ENCODE data around the gene RNASE4.
A peak's percentile ranks its signal among the peaks of the same experiment; 100 is the strongest.
"Not testable (repeated sequence)": the region's sequence is repeated elsewhere in the genome, so short reads cannot be mapped to it uniquely, and the experiment has no call there.

The RNASE4 gene, protein sequence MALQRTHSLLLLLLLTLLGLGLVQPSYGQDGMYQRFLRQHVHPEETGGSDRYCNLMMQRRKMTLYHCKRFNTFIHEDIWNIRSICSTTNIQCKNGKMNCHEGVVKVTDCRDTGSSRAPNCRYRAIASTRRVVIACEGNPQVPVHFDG

DNA sequence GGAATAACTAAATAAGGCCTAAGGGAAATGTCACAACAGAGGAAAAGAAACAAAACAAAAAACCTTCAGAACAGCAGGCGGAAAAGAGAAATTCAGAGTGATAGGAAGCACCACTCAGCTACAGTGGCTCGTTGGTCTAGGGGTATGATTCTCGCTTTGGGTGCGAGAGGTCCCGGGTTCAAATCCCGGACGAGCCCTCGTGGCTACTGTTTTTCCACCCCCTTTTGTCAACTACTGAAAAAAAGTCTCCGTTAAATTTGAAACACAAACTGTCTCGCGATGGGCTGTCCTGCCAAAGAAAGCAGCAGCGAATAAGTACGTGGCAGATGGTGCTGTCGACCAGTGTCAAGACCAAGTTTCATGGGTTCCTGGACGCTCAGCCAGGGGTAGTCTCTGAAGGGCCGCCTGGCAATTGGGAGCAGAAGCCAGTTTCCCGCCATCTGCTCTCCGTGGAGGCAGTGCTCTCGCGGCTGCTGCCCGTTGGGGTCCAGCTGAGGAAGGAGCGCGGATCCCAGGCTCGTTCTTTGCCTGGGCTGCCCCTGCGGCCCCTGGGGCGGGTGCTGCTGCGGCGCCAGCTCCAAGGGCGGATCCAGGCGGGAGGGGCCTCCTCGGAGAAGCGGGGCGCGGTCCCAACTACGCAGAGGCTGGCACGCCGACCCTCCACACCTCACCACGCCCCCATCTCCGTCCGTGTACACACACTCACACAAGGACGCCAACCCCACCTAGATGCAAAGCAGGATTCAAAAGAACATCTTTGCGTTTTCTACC is at the start of gene RNASE4:
Gene RNASE4 (plus strand): TSS at position 670 of the 771 bp plus-strand sequence. CDS start 14,812 bp downstream, outside the sequence.
- Mint-ChIP-seq H3K27ac (no peak within 1 kb of the TSS), H3K36me3 (ENCODE audit: low read depth) (no peaks in the 10 kb centered on the region), H3K27me3 (ENCODE audit: low read depth) (peaks cover 4% of the 10 kb centered on the region), H3K4me3 (no peak within 1 kb of the TSS), H3K4me1 (ENCODE audit: low read depth) (peaks cover 31% of the 10 kb centered on the region), H3K9me3 (no peaks in the 10 kb centered on the region)

DNA sequence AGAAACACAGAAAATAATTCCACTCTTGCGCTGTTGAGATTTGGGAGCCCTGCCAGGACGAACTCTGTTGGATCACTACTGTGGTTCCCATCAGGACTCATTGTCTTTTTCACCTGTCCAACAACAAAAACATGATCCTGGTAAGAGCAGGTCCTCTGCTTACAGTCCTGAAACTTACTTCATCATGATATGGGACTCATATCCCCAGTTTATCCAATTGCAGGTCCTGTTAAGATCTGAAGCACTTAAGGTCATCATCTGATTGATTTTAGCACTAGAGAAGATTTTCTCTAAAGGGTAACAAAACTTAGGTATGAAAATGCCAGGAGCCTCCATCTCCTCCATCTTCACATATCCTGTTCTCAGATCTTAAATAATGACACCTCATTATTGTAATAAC is 42.8 kb upstream of the RNASE4 start, which contains the start of gene OR6S1:
Gene OR6S1 (minus strand): TSS at position 101 of the 400 bp plus-strand sequence. CDS start 0 bp downstream, at position 101.
- Mint-ChIP-seq H3K9me3 (no peaks in the 10 kb centered on the region), H3K4me1 (ENCODE audit: low read depth) (no peaks in the 10 kb centered on the region), H3K27me3 (ENCODE audit: low read depth) (peaks cover 44% of the 10 kb centered on the region)

DNA sequence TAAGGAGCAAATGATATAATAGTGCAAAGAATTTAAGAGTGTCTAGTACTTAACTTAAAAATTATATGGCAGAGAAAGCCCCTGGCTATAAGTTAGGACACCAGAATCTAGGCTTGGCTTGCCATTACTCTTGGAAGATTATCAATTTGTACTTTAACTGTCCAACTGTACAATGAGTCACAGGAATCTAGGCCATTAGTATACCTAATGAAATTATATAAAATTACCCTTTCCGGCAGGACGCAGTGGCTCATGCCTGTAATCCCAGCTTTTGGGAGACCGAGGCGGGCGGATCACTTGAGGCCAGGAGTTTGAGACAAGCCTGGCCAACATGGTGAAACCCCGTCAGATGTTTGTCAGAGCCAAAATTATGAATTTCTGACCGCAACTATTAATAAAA is 42.2 kb upstream of the RNASE4 start:
- no peak overlapping the region for H3K27ac Mint-ChIP-seq
- no peaks in the 10 kb centered on the region for H3K9me3 Mint-ChIP-seq
- no peaks in the 10 kb centered on the region for H3K4me1 Mint-ChIP-seq (ENCODE audit: low read depth)
- H3K36me3 Mint-ChIP-seq (ENCODE audit: low read depth) = no peaks in the 10 kb centered on the region
- peaks cover 40% of the 10 kb centered on the region for H3K27me3 Mint-ChIP-seq (ENCODE audit: low read depth)
- no peak overlapping the region for H3K4me3 Mint-ChIP-seq

More for the DNA sequence above, 42.8 kb upstream of the RNASE4 start, which contains the start of gene OR6S1:
- Mint-ChIP-seq H3K36me3 (ENCODE audit: low read depth) (no peaks in the 10 kb centered on the region), H3K4me3 (no peak within 1 kb of the TSS), H3K27ac (no peak within 1 kb of the TSS)

DNA sequence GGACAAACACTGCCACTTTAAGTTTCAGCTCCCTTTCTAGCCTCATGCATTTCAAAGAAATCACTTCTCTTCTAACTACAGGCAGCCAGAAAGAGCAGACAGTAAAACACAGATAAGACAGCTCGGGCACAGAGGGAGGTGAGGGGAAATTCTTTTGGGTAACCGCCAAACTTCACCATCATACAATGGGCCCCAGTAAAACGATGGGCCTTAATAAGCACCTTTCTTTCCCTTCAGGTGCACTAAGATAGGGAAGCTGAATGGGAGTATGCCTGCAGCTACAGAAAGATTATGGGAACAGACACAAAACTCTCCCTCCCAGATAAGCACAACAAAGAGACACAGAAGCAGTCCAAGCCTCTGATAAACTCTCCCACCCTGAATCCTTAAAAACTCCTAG is 41.6 kb upstream of the RNASE4 start:
- not testable (repeated sequence) for H3K36me3 Mint-ChIP-seq (ENCODE audit: low read depth); H3K9me3 Mint-ChIP-seq; H3K4me1 Mint-ChIP-seq (ENCODE audit: low read depth); H3K27ac Mint-ChIP-seq; H3K4me3 Mint-ChIP-seq
- H3K27me3 Mint-ChIP-seq (ENCODE audit: low read depth) = peaks cover 40% of the 10 kb centered on the region

DNA sequence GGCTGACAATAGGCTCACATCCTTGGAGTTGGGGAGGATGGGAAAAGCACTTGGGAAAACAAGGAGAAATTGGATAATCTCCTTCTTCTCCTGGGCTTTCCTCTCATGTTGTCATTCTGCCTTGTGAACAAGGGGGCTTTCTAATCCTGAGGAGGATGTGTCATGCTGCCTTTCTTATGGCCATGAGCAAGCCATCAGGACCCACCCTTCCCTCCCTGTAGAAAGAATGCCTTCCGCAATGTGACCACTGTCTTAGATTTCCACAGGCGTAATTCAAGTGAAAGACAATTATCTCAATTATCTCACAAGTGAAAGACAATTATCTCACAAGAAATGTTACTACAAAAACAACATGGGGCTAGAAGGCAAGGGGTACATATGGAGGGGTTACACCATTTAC is 39.8 kb upstream of the RNASE4 start:
- Mint-ChIP-seq H3K36me3 (ENCODE audit: low read depth) (no peaks in the 10 kb centered on the region), H3K4me1 (ENCODE audit: low read depth) (no peaks in the 10 kb centered on the region)

DNA sequence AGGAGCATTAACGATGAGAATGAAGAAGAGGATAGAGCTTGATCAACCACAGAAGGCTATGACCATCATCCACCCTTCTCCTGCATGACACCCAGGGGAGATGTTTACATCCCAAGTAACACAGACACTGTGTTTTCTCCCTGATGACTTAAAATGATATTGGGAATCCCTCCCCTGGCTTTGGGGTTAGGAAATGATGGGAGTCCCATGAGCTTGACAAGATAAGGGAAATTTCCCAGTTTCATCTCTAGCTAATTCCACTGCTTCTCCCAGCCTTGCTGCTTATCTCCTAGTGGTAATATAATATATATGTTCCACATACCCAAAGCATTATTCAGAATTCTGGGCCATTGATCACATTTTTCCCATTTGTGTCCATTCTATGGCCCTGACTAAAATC is 38.9 kb upstream of the RNASE4 start:
- no peaks in the 10 kb centered on the region for H3K4me1 Mint-ChIP-seq (ENCODE audit: low read depth)
- H3K27me3 Mint-ChIP-seq (ENCODE audit: low read depth) = peaks cover 45% of the 10 kb centered on the region
- H3K36me3 Mint-ChIP-seq (ENCODE audit: low read depth) = no peaks in the 10 kb centered on the region
- H3K9me3 Mint-ChIP-seq = no peaks in the 10 kb centered on the region
- no peak overlapping the region for H3K27ac Mint-ChIP-seq
- H3K4me3 Mint-ChIP-seq = no peak overlapping the region

More for the DNA sequence above, 39.8 kb upstream of the RNASE4 start:
- Mint-ChIP-seq H3K9me3 (no peaks in the 10 kb centered on the region), H3K4me3 (no peak overlapping the region), H3K27ac (no peak overlapping the region), H3K27me3 (ENCODE audit: low read depth) (peaks cover 41% of the 10 kb centered on the region)

DNA sequence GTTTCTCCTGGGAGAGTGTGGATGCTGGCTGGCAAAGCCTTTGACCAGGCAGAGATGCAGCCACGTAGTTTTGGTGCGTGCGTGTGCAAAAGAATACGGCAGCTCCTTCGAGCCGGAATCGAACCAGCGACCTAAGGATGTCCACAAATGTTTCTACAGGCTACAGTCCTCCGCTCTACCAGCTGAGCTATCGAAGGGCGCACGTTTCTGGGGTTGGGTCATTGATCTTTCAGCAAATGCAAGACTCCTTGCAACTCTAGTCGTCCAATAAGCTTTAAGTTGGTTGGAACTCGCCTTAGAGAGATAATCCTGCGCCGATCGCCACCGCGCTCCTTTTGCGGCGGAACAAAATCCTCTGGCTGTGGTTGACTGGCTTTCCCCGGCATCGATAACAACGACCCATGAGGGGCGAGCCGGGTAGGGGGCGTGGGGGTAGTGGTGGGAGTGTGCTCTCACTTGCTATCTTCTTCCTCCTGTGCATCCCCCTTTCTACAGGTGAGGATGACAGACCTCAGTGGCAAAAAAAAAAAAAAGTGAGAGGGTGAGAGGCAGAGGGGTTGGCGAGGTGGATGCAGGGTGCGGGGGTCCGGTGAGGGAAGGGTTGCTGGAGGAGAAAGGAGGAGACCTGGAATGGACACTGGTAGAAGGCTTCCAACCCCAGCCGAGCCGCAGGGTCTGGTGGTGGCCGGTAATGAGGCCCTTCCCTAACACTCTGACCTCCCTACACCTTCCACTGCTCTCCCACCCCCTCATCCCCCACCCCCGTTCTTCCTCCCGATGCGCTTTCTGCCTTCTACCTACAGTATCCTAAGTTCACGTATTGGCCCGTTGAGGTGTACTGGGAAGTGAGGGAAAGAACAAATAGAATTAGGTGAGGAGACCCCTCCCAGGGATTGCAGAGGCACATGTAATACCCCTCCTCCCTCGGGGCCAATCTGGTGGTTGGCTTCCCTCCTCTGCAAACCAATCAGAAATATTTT is 31.1 kb upstream of the RNASE4 start:
- Mint-ChIP-seq H3K9me3 (no peaks in the 10 kb centered on the region), H3K4me3 (peak overlapping the region; percentile 38), H3K4me1 (ENCODE audit: low read depth) (peaks cover 20% of the 10 kb centered on the region), H3K36me3 (ENCODE audit: low read depth) (no peaks in the 10 kb centered on the region), H3K27me3 (ENCODE audit: low read depth) (peaks cover 74% of the 10 kb centered on the region), H3K27ac (no peak overlapping the region)

DNA sequence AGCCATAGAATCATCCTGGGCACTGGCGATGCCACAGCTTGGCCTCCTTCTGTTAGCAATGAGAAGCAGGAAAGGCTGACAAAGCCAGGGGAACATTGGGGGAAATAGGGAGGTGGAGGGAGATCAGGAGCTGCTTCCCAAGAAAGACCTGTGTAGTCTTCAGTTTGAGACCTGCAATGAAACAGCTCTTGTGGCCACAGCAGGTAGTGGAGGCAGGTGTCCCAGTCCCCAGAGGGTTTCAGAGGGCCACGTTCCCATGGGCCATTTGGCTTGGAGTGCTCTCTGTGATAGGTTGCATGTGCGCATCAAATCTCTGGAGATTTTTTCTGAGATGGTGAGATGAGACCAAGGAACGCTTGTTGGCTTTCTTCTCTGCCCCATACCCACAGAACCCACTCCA is 28.5 kb upstream of the RNASE4 start:
- no peaks in the 10 kb centered on the region for H3K36me3 Mint-ChIP-seq (ENCODE audit: low read depth)
- peaks cover 64% of the 10 kb centered on the region for H3K27me3 Mint-ChIP-seq (ENCODE audit: low read depth)
- no peaks in the 10 kb centered on the region for H3K9me3 Mint-ChIP-seq

DNA sequence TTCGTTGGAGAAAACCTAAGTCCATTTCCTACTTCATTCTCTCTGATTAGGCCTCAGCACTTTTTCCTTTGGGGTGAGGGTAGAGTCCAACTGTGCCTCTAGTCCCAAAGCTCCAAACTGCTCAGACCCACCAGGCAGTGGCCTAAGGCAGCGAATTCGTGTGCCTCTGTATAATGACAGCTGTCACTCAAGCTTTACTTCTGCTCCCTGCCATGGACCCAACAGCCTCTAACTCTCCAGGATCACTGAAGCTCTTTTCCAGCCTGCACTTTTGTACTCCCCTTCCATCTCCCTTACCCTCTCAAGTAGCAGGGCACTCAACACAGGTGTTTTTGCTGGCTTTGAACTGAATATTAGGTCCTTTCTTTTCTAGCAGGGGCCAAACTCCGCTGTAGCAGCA is 28.1 kb upstream of the RNASE4 start:
- H3K27me3 Mint-ChIP-seq (ENCODE audit: low read depth) = peaks cover 62% of the 10 kb centered on the region
- H3K9me3 Mint-ChIP-seq = no peaks in the 10 kb centered on the region
- no peak overlapping the region for H3K4me3 Mint-ChIP-seq
- H3K4me1 Mint-ChIP-seq (ENCODE audit: low read depth) = peaks cover 20% of the 10 kb centered on the region
- H3K36me3 Mint-ChIP-seq (ENCODE audit: low read depth) = no peaks in the 10 kb centered on the region
- no peak overlapping the region for H3K27ac Mint-ChIP-seq

More for the DNA sequence above, 28.5 kb upstream of the RNASE4 start:
- H3K4me1 Mint-ChIP-seq (ENCODE audit: low read depth) = peaks cover 20% of the 10 kb centered on the region
- H3K27ac Mint-ChIP-seq = no peak overlapping the region
- H3K4me3 Mint-ChIP-seq = no peak overlapping the region

DNA sequence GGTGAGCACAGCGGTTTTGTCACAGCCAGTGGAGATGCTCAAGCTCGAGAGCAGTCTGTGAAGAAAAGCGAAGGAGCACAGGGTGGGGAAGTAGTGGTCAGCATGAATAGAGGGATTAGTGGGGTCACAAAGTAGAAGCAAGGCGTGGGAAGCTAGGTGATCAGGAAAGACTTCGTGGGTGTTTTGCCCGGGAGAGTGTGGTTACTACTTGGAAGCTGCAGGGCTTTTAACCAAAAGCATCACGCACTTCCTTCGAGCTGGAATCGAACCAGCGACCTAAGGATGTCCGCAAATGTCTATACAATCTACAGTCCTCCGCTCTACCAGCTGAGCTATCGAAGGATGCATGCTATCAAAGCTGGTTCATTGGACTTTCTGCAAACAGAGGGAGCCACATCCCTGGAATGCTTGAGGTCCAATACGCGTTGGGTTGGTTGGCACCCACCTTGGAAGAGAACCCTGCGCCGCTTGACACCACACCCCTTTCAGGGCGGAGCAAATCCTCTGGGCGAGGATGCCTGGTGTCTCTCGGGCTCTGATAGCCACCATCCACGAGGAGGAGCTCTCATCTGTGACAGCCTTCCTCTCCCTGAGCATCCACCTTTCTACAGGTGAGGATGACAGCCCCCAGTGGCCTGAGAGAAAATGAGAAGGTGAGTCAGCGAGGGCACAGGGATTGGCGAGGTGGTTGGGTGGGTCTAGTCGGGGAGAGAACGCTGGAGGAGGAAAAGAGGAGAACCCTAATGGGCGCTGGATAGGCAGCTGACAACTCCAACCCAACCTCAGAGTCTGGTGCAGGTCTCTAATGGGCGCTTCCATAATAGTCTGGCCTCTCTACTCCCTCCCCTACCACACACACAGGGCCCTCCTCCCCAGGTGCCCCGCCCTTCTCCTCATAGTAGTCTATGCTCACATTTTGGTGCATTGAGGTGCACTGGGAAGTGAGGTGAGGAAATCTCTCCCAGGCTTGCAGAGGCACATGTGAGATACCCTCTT is 26.8 kb upstream of the RNASE4 start:
- no peak overlapping the region for H3K27ac Mint-ChIP-seq

DNA sequence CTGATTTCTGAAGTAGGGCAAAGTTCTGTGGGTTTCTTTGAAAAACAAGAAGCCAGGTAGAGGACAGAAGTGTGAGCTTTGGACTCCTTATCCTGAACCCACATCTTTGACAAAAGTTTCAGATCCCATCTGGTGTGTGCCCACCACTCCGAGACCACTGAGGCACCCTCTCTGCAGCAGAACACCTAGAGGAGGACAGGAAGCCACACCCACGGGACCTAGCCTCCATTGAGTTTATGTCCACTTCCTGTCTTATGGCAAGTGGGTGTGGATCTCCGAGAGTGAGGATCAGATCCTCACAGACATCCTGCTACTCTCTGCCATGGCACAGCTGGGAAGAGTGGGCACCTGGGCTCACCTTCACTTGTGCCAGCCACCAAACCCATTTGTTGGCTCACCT is 26.1 kb upstream of the RNASE4 start:
- Mint-ChIP-seq H3K9me3 (no peaks in the 10 kb centered on the region), H3K27me3 (ENCODE audit: low read depth) (peaks cover 50% of the 10 kb centered on the region), H3K4me3 (no peak overlapping the region), H3K4me1 (ENCODE audit: low read depth) (peaks cover 27% of the 10 kb centered on the region), H3K36me3 (ENCODE audit: low read depth) (no peaks in the 10 kb centered on the region), H3K27ac (no peak overlapping the region)

More for the DNA sequence above, 26.8 kb upstream of the RNASE4 start:
- Mint-ChIP-seq H3K9me3 (no peaks in the 10 kb centered on the region), H3K4me3 (no peak overlapping the region), H3K36me3 (ENCODE audit: low read depth) (no peaks in the 10 kb centered on the region), H3K27me3 (ENCODE audit: low read depth) (peaks cover 53% of the 10 kb centered on the region), H3K4me1 (ENCODE audit: low read depth) (peaks cover 25% of the 10 kb centered on the region)

DNA sequence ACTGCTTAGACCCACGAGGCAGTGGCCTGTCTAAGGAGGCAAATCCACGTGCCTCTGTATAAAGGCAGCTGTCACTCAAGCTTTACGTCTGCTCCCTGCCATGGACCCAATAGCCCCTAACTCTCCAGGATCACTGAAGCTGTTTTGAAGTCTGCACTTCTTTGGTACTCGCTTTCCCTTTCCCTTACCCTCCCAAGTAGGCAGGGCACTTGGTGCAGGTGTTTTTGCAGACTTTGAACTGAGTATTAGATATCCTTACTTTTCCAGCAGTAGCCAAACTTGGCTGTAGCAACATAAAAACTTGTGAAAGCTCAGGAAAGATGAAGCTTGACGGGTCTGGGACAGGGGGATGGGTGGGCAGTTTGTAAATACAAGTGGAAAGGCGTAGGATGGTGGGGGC is 25.0 kb upstream of the RNASE4 start:
- H3K27me3 Mint-ChIP-seq (ENCODE audit: low read depth) = peaks cover 40% of the 10 kb centered on the region
- H3K9me3 Mint-ChIP-seq = no peaks in the 10 kb centered on the region
- H3K4me3 Mint-ChIP-seq = no peak overlapping the region

DNA sequence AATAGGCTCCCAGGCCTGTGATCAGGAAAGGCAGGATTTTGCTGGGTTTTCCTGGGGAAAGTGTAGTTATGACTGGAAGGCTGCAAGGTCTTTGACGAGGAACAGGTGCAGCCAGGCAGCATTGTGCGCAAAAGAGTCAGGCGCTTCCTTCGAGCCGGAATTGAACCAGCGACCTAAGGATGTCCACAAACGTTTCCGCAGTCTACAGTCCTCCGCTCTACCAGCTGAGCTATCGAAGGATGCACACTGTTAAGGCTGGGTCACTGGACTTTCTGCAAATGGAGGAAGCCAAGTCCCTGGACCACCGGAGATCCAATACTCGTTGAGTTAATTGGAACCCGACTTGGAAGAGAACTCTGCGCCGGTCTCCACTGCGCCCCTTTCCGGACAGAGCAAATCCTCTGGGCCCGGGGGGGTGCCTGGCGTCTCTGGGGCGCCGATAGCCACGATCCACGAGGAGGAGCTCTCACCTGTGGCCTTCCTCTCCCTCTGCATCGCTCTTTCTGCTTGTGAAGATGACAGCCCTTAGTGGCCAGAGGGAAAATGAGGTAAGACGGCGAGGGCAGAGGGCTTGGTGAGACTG is 24.5 kb upstream of the RNASE4 start:
- Mint-ChIP-seq H3K9me3 (no peaks in the 10 kb centered on the region), H3K27me3 (ENCODE audit: low read depth) (peaks cover 36% of the 10 kb centered on the region), H3K4me3 (no peak overlapping the region), H3K36me3 (ENCODE audit: low read depth) (no peaks in the 10 kb centered on the region), H3K4me1 (ENCODE audit: low read depth) (peaks cover 27% of the 10 kb centered on the region), H3K27ac (no peak overlapping the region)

More for the DNA sequence above, 25.0 kb upstream of the RNASE4 start:
- H3K4me1 Mint-ChIP-seq (ENCODE audit: low read depth) = peaks cover 26% of the 10 kb centered on the region
- no peaks in the 10 kb centered on the region for H3K36me3 Mint-ChIP-seq (ENCODE audit: low read depth)
- no peak overlapping the region for H3K27ac Mint-ChIP-seq
